Smooth muscle cell (in vitro differentiated cells): ENCODE results near the gene TUBB4B. TPM values are rescaled to one million over a fixed set of nuclear protein-coding genes. Genes with fewer than 3 reads are reported as not detected.

Experiments used
- DNase-seq: peaks from one replicate; lab custom pipeline; 2025; ENCODE audit not compliant: unreplicated experiment; lab: John Stamatoyannopoulos, UW
- H2AFZ ChIP-seq: fragments of 200-600 bp; sonication (generic); 2 replicates; pipeline ENCODE4 v1.6.0; 2016; ENCODE audit warnings: antibody characterized with exemption, low read depth, mild to moderate bottlenecking
- H3F3A ChIP-seq: fragments of 200-600 bp; sonication (generic); 2 replicates; pipeline ENCODE4 v1.6.0; 2017; ENCODE audit warnings: antibody characterized with exemption, low read depth
- H3K27ac ChIP-seq: fragments of 200-600 bp; sonication (generic); 2 replicates; pipeline ENCODE4 v1.5.1; 2016; ENCODE audit warnings: low read depth, mild to moderate bottlenecking
- H3K27me3 ChIP-seq: fragments of 200-600 bp; sonication (generic); 2 replicates; pipeline ENCODE4 v1.6.1; 2016; ENCODE audit warnings: low read depth, mild to moderate bottlenecking
- H3K36me3 ChIP-seq: fragments of 200-600 bp; sonication (generic); 2 replicates; pipeline ENCODE4 v1.5.1; 2016; ENCODE audit warnings: low read depth
- H3K4me1 ChIP-seq: fragments of 200-600 bp; sonication (generic); 2 replicates; pipeline ENCODE4 v1.5.1; 2016; ENCODE audit warnings: low read depth
- H3K4me2 ChIP-seq: fragments of 200-600 bp; sonication (generic); 2 replicates; pipeline ENCODE4 v1.6.0; 2016; ENCODE audit warnings: mild to moderate bottlenecking
- H3K4me3 ChIP-seq: fragments of 200-600 bp; sonication (generic); 2 replicates; pipeline ENCODE4 v1.5.1; 2016; ENCODE audit warnings: mild to moderate bottlenecking
- H3K79me2 ChIP-seq: fragments of 200-600 bp; sonication (generic); 2 replicates; pipeline ENCODE4 v1.6.0; 2016; ENCODE audit warnings: low read depth, mild to moderate bottlenecking
- H3K9ac ChIP-seq: fragments of 200-600 bp; sonication (generic); 2 replicates; pipeline ENCODE4 v1.6.0; 2016; ENCODE audit warnings: low read depth
- H3K9me3 ChIP-seq: fragments of 200-600 bp; sonication (generic); replicated peaks from 2 replicates; pipeline ENCODE4 v1.5.1; 2016; ENCODE audit warnings: low read depth
- H4K20me1 ChIP-seq: fragments of 200-600 bp; sonication (generic); 2 replicates; pipeline ENCODE4 v1.6.0; 2016; ENCODE audit warnings: low read depth
- CTCF ChIP-seq: fragments of 200-600 bp; sonication (generic); IDR thresholded peaks from 2 replicates; pipeline ENCODE4 v1.5.1; 2017; ENCODE audit warnings: borderline replicate concordance, mild to moderate bottlenecking, antibody characterized with exemption; ENCODE audit not compliant: insufficient read depth, poor library complexity, severe bottlenecking
- WGBS: methylation state at CpG from one replicate; pipeline ENCODE4 v1.1.7; 2016; ENCODE audit warnings: low lambda C conversion rate; 5-methylcytosine and 5-hydroxymethylcytosine counted together
- polyA plus RNA-seq: library from polyadenylated mRNA; unstranded; fragments of >200 nt; fragmentation: Nextera tagmentation; extraction: Ambion mirVana; gene quantifications from 2 replicates; pipeline ENCODE4 v1.2.1, GENCODE V29; 2016
- total RNA-seq: library from RNA; depleted of rRNA; stranded (reverse); fragments of >200 nt; gene quantifications from 2 replicates; pipeline ENCODE4 v1.2.3, GENCODE V29; 2014

The TUBB4B gene
- total and polyA plus RNA-seq, 2 experiments from 2014 or later = 164 to 317 TPM

- Histone ChIP-seq H4K20me1 (peaks cover 12% of the 10 kb centered on the region), H3K9me3 (no peaks in the 10 kb centered on the region), H3K4me1 (peaks cover 7% of the 10 kb centered on the region), H3K4me2 (no peak overlapping the region), H2AFZ (no peak overlapping the region), H3F3A (no peaks in the 10 kb centered on the region), H3K4me3 (no peak overlapping the region), H3K9ac (no peak overlapping the region), H3K27ac (no peak overlapping the region), H3K36me3 (no peaks in the 10 kb centered on the region), H3K79me2 (no peaks in the 10 kb centered on the region), H3K27me3 (no peaks in the 10 kb centered on the region)
- no peak for TF ChIP-seq CTCF
- DNase-seq = no peak
- 95% methylated on average over 24 of the region's 24 CpGs for WGBS
Observed at GRCh38 chr9:137232510-137232909, 8.6 kb upstream of the TUBB4B start.

- H3K27ac ChIP-seq = no peak overlapping the region
- H3K4me3 ChIP-seq = no peak overlapping the region
- no peaks in the 10 kb centered on the region for H3K9me3 ChIP-seq
- no peak overlapping the region for H3K4me2 ChIP-seq
- H4K20me1 ChIP-seq = peaks cover 16% of the 10 kb centered on the region
- H3K79me2 ChIP-seq = peaks cover 1% of the 10 kb centered on the region
- peaks cover 7% of the 10 kb centered on the region for H3K4me1 ChIP-seq
- H3K9ac ChIP-seq = no peak overlapping the region
- no peak for TF ChIP-seq CTCF
- 91% methylated on average over 19 of the region's 40 CpGs for WGBS
- no peaks in the 10 kb centered on the region for H3K36me3 ChIP-seq
- no peaks in the 10 kb centered on the region for H3K27me3 ChIP-seq
- H2AFZ ChIP-seq = no peak overlapping the region
- no peaks in the 10 kb centered on the region for H3F3A ChIP-seq
- DNase-seq = no peak
Observed at GRCh38 chr9:137233143-137233980, 7.7 kb upstream of the TUBB4B start.

GRCh38 chr9:137234055-137234697 is 6.9 kb upstream of the TUBB4B start:
- Histone ChIP-seq H3K27me3 (no peaks in the 10 kb centered on the region), H3K27ac (no peak overlapping the region), H4K20me1 (peaks cover 16% of the 10 kb centered on the region), H3K36me3 (no peaks in the 10 kb centered on the region), H3F3A (no peaks in the 10 kb centered on the region), H3K4me1 (peaks cover 7% of the 10 kb centered on the region), H3K79me2 (peaks cover 9% of the 10 kb centered on the region), H2AFZ (no peak overlapping the region), H3K4me2 (no peak overlapping the region), H3K4me3 (no peak overlapping the region), H3K9me3 (no peaks in the 10 kb centered on the region), H3K9ac (no peak overlapping the region)
- TF ChIP-seq CTCF = no peak
- 91% methylated on average over 40 of the region's 40 CpGs for WGBS
- no peak for DNase-seq
